Activated CD4-positive, alpha-beta T cell treated with anti-CD3 and anti-CD28 coated beads for 24 hours (primary cell): ENCODE measurements around the gene CFAP69.
"Not testable (repeated sequence)": the region's sequence is repeated elsewhere in the genome, so short reads cannot be mapped to it uniquely, and the experiment has no call there.

Source experiments
- DNase-seq, 2 donors: peaks; one replicate each; pipeline ENCODE4 v3.0.0-alpha.2; 2020; ENCODE audit warnings: low read depth in 2 of 2

CFAP69 gene

DNA sequence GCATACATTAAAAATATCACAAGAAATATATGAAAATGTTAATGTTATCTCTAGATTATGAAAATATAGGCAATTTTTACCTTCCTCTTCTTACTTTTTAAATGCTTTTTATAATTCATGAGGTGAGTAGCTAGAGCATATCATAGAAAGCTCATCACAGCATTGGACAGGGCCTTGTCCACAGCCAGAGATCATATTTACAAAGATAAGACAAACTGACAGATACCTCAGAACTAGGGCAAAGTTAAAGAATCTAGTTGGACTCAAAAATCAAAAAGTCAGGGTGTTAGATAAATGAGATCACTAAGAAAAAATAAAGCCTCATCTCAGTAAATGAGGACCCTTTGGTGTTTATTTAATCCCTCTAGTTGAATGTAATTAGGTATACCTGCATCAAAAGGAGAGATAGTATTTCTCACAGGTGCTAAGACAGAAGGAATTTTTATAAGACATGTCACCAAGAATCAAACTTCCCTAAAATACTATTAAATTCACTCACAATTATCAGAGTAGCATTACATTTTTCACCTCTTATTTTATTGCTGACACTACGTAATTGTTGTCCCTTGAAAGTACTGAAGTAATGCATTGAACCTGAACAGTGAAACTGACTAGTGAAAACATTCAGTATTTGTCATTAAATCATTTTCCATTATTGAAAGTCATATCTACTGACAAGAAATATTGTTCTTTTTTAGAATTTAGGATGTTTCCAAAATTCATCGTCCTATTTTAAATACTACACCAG lies 25.6 kb downstream of the CFAP69 start:
- DNase-seq: no peak

DNA sequence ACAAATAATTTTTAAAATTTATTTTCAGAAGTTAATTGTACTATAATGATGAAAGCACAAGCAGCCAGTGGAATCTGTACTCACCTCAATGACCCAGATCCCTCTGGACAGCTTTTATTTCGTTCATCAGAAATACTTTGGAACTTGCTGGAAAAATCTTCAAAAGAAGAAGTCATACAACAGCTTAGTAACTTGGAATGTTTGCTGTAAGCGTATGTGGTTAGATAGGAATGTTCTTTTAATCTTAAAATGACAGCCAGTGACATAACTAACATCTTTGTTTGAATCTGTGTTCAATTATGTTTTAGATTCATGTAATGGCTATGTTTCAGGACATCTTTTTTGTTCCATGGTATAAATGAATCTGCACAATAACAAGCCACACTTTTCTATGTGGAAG lies 26.8 kb downstream of the CFAP69 start:
- DNase-seq: no peak

GRCh38 chr7:90272242-90272641 lies 27.3 kb downstream of the CFAP69 start:
- no peak for DNase-seq

DNA sequence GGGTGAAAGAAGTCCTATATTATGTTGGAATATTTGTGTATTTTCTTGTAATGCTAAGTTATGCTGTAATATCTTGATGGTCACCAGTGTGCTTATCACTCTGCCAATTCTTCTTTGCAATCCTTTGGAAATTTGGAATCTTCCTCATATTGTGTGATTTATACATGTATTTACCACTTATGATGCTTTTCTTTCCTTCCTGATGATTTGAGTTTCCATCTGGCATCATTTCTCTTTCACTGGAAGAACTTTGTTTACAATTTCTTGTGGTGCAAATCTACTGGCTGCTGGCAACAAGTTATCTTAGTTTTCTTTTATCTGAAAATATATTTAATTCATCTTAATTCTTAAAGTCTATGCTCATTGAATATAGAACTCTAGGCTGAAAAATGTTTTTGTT lies 29.2 kb downstream of the CFAP69 start:
- no peak for DNase-seq

GRCh38 chr7:90276033-90276728 lies 31.2 kb downstream of the CFAP69 start:
- DNase-seq: no peak

- DNase-seq: no peak
Measured at GRCh38 chr7:90288154-90288553, 43.2 kb downstream of the CFAP69 start.

GRCh38 chr7:90290244-90291113 lies 45.5 kb downstream of the CFAP69 start:
- no peak for DNase-seq

GRCh38 chr7:90298145-90299038 lies 53.4 kb downstream of the CFAP69 start:
- no peak for DNase-seq

- DNase-seq: no peak
Measured at GRCh38 chr7:90303241-90303640, 58.3 kb downstream of the CFAP69 start.

- no peak for DNase-seq
Measured at GRCh38 chr7:90309872-90310271, 64.9 kb downstream of the CFAP69 start.

- DNase-seq: no peak
Measured at GRCh38 chr7:90311175-90311574, 66.2 kb downstream of the CFAP69 start.

GRCh38 chr7:90312745-90313144 lies 67.8 kb downstream of the CFAP69 start:
- no peak for DNase-seq

- DNase-seq: no peak
Measured at GRCh38 chr7:90313907-90314306, 68.9 kb downstream of the CFAP69 start.

DNA sequence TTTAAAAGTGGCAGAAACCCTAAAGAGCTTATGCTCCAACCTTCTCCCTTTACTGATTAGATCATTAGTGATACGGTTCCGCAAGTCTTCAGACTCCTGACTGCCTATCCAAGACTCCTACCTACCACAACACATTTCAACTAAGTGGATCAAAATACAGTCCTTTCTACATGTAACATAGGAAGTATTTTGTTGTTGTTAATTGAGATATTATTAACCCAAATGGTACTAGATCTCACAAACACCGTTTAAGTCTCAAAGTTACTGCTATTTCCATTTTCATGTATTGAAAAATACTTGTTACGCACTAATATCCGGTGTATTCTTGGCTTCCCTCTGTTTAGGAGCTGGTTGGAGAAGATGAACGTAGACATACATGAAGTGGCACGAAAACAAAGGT lies 75.0 kb downstream of the CFAP69 start:
- no peak for DNase-seq

DNA sequence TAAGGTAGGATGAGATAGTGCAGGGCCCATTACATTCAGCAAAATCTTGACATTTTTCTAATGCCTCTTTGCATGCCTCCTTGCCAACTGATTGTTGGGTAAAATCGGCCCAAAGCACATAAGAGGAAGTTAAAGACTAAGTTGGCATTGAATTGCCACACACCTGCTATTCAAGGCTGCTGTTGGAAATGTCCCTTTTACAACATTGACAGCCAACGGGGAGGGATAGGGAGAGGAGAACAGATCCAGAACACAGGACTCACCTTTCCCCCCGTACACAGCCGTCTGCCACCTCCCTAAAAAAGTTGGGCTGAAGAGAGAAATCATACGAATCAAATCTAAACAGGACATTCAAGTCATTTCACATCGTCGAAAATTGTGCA lies 75.4 kb downstream of the CFAP69 start:
- no peak for DNase-seq

GRCh38 chr7:90320801-90321494 lies 76.0 kb downstream of the CFAP69 start, which contains the start of gene FAM237B:
FAM237B (minus strand) TSS chr7:90321304; CDS start chr7:90319748, 1,556 bp downstream.
- DNase-seq: no peak

DNA sequence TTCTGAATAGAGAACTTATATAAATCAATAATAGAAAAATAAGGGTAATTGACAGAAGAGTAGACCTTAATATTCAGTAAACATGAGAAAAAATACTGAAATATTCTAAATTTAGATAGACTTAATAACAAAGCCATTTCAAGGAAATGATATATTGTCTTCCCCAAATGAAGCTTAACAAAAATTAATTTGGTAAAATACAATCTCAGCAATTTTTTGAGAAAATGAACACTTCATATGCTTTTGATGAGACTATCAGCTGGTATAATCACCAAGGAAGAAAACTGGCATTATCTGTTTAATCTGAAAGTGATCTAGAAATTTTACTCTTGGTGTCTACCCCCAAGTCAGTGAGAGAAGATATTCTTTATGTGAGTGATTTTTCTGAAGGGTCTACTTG lies 77.9 kb downstream of the CFAP69 start:
- no peak for DNase-seq

DNA sequence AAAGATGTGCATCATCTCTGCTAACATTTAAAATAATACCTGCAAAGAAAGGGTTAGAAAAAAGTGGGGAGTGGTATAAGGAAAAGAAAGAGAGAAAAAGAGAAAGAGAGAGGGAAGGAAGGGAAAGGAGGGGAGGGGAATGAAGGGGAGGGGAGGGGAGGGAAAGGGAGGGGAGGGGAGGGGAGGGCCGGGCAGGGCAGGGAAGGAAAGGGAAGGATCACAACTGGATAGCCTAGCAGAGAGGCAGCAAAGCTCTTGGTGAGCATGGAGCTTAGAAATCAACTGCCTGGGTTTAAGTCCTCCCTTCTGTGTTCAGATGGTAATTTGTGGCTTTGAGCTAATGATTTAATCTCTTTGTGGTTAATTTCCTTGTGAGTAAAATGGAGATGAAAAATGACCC lies 81.5 kb downstream of the CFAP69 start:
- no peak for DNase-seq

DNA sequence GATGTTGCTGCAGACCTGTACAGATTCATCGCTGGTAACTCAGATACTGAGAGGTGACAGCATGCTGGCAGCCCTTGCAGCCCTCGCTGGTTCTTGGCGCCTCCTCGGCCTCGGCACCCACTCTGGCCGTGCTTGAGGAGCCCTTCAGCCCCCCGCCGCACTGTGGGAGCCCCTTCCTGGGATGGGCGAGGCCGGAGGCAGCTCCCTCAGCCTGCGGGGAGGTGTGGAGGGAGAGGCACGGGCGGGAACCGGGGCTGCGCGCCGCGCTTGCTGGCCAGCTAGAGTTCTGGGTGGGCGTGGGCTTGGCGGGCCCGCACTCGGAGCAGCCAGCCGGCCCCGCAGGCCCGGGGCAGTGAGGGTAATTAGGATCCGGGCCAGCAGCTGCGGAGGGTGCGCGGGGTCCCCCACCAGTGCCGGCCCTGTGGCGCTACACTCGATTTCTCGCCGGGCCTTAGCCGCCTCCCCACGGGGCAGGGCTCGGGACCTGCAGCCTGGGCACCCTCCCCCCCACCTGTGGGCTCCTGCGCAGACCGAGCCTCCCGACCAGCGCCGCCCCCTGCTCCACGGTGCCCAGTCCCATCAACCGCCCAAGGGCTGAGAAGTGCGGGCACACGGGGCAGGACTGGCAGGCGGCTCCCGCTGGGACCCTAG lies 89.3 kb downstream of the CFAP69 start:
- DNase-seq: no peak

DNA sequence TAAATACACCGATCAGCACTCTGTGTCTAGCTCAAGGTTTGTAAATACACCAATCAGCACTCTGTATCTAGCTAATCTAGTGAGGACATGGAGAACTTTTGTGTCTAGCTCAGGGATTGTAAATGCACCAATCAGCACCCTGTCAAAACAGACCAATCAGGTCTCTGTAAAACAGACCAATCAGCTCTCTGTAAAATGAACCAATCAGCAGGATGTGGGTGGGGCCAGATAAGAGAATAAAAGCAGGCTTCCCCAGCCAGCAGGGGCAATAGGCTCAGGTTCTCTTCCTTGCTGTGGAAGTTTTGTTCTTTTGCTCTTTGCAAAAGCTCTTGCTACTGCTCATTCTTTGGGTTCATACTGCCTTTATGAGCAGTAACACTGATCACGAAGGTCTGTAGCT lies 90.0 kb downstream of the CFAP69 start:
- DNase-seq: not testable (repeated sequence)
